WTC11 (cell line): ENCODE data around the gene FBXL7. TPM values are rescaled to one million over a fixed set of nuclear protein-coding genes. Genes with fewer than 3 reads are reported as not detected.
A peak's percentile ranks its signal among the peaks of the same experiment; 100 is the strongest.

Experiments used
- ATAC-seq: fragments of 200-7000 bp; cut with Tn5 transposase; 2 replicates; pipeline ENCODE4 v1.10.0; 2021; ENCODE audit warnings: mild to moderate bottlenecking, moderate library complexity
- CTCF ChIA-PET: fragments of 300-600 bp; sonication (Branson Sonifier 250); formaldehyde crosslinking; loops from one replicate; lab custom pipeline; 2021; ENCODE audit warnings: antibody characterized with exemption; lab: Charles Lee
- POLR2A ChIA-PET: fragments of 350-600 bp; sonication (Branson Sonifier 250); formaldehyde crosslinking; loops from one replicate; lab custom pipeline; 2021; ENCODE audit warnings: antibody characterized with exemption; lab: Charles Lee
- DNase-seq: peaks from one replicate; pipeline ENCODE4 v3.0.0; 2021; ENCODE audit warnings: low spot score
- H3K27ac Mint-ChIP-seq: 2 replicates; pipeline ENCODE4 v1.8.0; 2021; ENCODE audit warnings: mixed read lengths
- H3K27me3 Mint-ChIP-seq: 2 replicates; pipeline ENCODE4 v1.8.0; 2021; ENCODE audit warnings: low read depth, mild to moderate bottlenecking, moderate library complexity, mixed read lengths
- H3K36me3 Mint-ChIP-seq: 2 replicates; pipeline ENCODE4 v1.8.0; 2021; ENCODE audit warnings: mixed read lengths
- H3K4me1 Mint-ChIP-seq: 2 replicates; pipeline ENCODE4 v1.8.0; 2022; ENCODE audit warnings: mixed read lengths
- H3K4me3 Mint-ChIP-seq: 2 replicates; pipeline ENCODE4 v1.8.0; 2021; ENCODE audit warnings: mild to moderate bottlenecking, moderate library complexity, mixed read lengths
- H3K9me3 Mint-ChIP-seq: 2 replicates; pipeline ENCODE4 v1.8.0; 2021; ENCODE audit warnings: mixed read lengths
- ATF1 ChIP-seq: sonication (generic); formaldehyde crosslinking; IDR thresholded peaks from 2 replicates; pipeline ENCODE4 v1.8.1; 2023; ENCODE audit warnings: mild to moderate bottlenecking, moderate library complexity, missing genetic modification reagents
- CBFB ChIP-seq: sonication (generic); formaldehyde crosslinking; IDR thresholded peaks from 2 replicates; pipeline ENCODE4 v1.8.1; 2022; ENCODE audit warnings: mild to moderate bottlenecking, low read depth, missing genetic modification reagents
- ELF4 ChIP-seq: sonication (generic); formaldehyde crosslinking; IDR thresholded peaks from 2 replicates; pipeline ENCODE4 v1.8.1; 2022; ENCODE audit warnings: low read depth, mild to moderate bottlenecking, moderate library complexity, missing genetic modification reagents
- EMX1 ChIP-seq: fragments of 250-450 bp; sonication (Bioruptor Pico); IDR thresholded peaks from 2 replicates; pipeline ENCODE4 v1.8.0; 2021; ENCODE audit warnings: mild to moderate bottlenecking
- GTF2I ChIP-seq: fragments of 250-450 bp; sonication (Bioruptor Pico); conservative IDR thresholded peaks from 2 replicates; pipeline ENCODE4 v1.4.0; 2021; ENCODE audit warnings: mild to moderate bottlenecking
- JUN ChIP-seq: sonication (generic); formaldehyde crosslinking; IDR thresholded peaks from 2 replicates; pipeline ENCODE4 v1.8.0; 2023; ENCODE audit warnings: mild to moderate bottlenecking, missing genetic modification reagents
- MYBL2 ChIP-seq: sonication (generic); formaldehyde crosslinking; IDR thresholded peaks from 2 replicates; pipeline ENCODE4 v1.8.1; 2023; ENCODE audit warnings: mild to moderate bottlenecking, moderate library complexity, missing genetic modification reagents
- NFYB ChIP-seq: sonication (generic); formaldehyde crosslinking; conservative IDR thresholded peaks from 2 replicates; pipeline ENCODE4 v1.8.0; 2022; ENCODE audit warnings: low read depth, missing genetic modification reagents
- RORB ChIP-seq: fragments of 250-450 bp; sonication (Bioruptor Pico); IDR thresholded peaks from 2 replicates; pipeline ENCODE4 v1.9.0; 2021; ENCODE audit warnings: mild to moderate bottlenecking
- SOX15 ChIP-seq: fragments of 250-450 bp; sonication (Bioruptor Pico); IDR thresholded peaks from 2 replicates; pipeline ENCODE4 v1.9.0; 2021; ENCODE audit warnings: mild to moderate bottlenecking
- SP1 ChIP-seq: sonication (generic); formaldehyde crosslinking; conservative IDR thresholded peaks from 2 replicates; pipeline ENCODE4 v1.8.1; 2022; ENCODE audit warnings: missing genetic modification reagents
- TCF7 ChIP-seq: sonication (generic); formaldehyde crosslinking; IDR thresholded peaks from 2 replicates; pipeline ENCODE4 v1.8.0; 2022; ENCODE audit warnings: mild to moderate bottlenecking, low read depth, missing genetic modification reagents, moderate library complexity
- TEAD1 ChIP-seq: sonication (generic); formaldehyde crosslinking; IDR thresholded peaks from 2 replicates; pipeline ENCODE4 v1.8.0; 2022; ENCODE audit warnings: mild to moderate bottlenecking, missing genetic modification reagents
- ZNF416 ChIP-seq: fragments of 250-450 bp; sonication (Bioruptor Pico); IDR thresholded peaks from 2 replicates; pipeline ENCODE4 v1.9.0; 2021; ENCODE audit warnings: mild to moderate bottlenecking, inconsistent platforms
- total RNA-seq: library from RNA; stranded (reverse); gene quantifications from 3 replicates; pipeline ENCODE4 v1.2.3, GENCODE V29; 2021
- TF ChIP-seq, protein P1 (sequence below): sonication (generic); formaldehyde crosslinking; IDR thresholded peaks from 2 replicates; pipeline ENCODE4 v1.8.0; 2022; ENCODE audit warnings: mild to moderate bottlenecking, missing genetic modification reagents
- TF ChIP-seq, protein P2 (sequence below): fragments of 250-450 bp; sonication (Bioruptor Pico); IDR thresholded peaks from 2 replicates; pipeline ENCODE4 v1.8.0; 2021; ENCODE audit warnings: mild to moderate bottlenecking
- TF ChIP-seq, protein P3 (sequence below): sonication (generic); formaldehyde crosslinking; IDR thresholded peaks from 2 replicates; pipeline ENCODE4 v1.8.1; 2022; ENCODE audit warnings: mild to moderate bottlenecking, missing genetic modification reagents, moderate library complexity, borderline replicate concordance
- TF ChIP-seq, protein P4 (sequence below): sonication (generic); formaldehyde crosslinking; IDR thresholded peaks from 2 replicates; pipeline ENCODE4 v1.8.1; 2023; ENCODE audit warnings: mild to moderate bottlenecking, missing genetic modification reagents
- TF ChIP-seq, protein P5 (sequence below): fragments of 250-450 bp; sonication (Bioruptor Pico); IDR thresholded peaks from 2 replicates; pipeline ENCODE4 v1.9.0; 2021; ENCODE audit warnings: mild to moderate bottlenecking
- TF ChIP-seq, protein P6 (sequence below): sonication (generic); formaldehyde crosslinking; IDR thresholded peaks from 2 replicates; pipeline ENCODE4 v1.8.1; 2023; ENCODE audit warnings: mild to moderate bottlenecking, missing genetic modification reagents
- TF ChIP-seq, protein P7 (sequence below): sonication (generic); formaldehyde crosslinking; IDR thresholded peaks from 2 replicates; pipeline ENCODE4 v1.8.1; 2022; ENCODE audit warnings: low read depth, mild to moderate bottlenecking, moderate library complexity, missing genetic modification reagents, borderline replicate concordance

Gene FBXL7
- total RNA-seq, 1 experiment from 2014 or later, result 13.8 TPM

DNA sequence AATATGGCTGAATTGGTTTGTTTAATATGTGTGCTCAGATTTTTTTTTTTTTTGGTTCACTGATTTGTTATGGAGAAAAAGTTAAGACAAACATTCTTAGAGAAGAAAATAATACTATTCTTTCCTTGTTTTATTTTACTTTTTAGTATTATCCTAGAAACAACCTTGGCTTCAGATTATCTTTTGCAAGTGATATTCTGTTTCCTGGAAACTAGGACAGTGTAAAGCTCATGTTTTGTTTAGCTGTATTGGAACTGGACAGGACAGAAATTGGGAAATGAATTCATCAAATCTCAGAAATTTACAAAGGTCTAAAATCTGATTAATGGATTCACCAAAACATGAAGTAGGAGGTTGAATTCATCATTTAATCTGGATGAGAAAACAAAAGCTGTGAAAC is 130.5 kb downstream of the FBXL7 start (continued):
- TF ChIP-seq, protein P1, sequence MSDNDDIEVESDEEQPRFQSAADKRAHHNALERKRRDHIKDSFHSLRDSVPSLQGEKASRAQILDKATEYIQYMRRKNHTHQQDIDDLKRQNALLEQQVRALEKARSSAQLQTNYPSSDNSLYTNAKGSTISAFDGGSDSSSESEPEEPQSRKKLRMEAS (CRISPR knock-in tag), result no peak
- no peak for TF ChIP-seq TEAD1 (CRISPR knock-in tag)

DNA sequence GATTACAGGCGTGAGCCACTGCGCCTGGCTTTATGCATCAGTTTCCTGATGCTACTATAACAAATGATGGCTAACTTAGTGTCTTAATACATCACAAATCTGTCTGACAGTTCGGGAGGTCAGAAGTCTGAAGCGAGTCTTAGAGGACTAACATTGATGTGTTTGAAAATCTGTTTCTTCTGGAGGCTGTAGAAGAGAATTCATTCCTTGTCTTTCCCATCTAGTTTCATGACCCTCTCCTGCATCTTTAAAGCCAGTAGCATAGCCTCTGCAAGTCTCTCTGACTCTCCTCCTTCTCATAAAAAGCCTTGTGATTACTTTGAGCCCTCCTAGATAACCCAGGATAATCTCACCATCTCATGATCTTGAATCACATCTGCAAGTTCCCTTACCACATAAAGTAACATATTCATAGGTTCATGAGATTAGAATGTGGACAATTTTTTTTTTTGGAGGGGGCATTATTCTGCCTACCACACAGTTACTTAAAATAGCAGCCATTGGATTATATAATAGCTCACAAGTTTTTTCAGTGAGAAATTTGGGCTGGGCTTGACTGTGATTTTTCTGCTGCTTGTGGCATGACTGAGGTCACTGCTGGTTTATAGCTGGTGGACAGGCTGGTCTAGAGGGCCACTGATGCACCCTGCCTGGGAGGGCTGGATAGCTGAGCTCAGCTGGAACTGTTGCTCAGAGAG is 134.8 kb downstream of the FBXL7 start:
- Mint-ChIP-seq H3K36me3 (0 out of 2 replicates have a peak, but pooled peaks cover 4% of the 10 kb centered on the region), H3K4me3 (no peak overlapping the region), H3K9me3 (peaks cover 4% of the 10 kb centered on the region), H3K27ac (peak overlapping the region; percentile 84; the same call in 1 of the 2 replicates), H3K27me3 (no peaks in the 10 kb centered on the region), H3K4me1 (peaks cover 6% of the 10 kb centered on the region)
- no peak for DNase-seq
- ChIA-PET CTCF (no interaction called here), POLR2A (interaction anchor here (0.5 to 0.7 kb wide), 2 partner anchors 14 to 185 kb away, joined by 3 to 4 read pairs; no protein-coding TSS in a partner anchor)
- no peak for ATAC-seq
- TF ChIP-seq RORB (CRISPR knock-in tag) (no peak), SOX15 (no peak), ATF1 (CRISPR knock-in tag) (no peak)

DNA sequence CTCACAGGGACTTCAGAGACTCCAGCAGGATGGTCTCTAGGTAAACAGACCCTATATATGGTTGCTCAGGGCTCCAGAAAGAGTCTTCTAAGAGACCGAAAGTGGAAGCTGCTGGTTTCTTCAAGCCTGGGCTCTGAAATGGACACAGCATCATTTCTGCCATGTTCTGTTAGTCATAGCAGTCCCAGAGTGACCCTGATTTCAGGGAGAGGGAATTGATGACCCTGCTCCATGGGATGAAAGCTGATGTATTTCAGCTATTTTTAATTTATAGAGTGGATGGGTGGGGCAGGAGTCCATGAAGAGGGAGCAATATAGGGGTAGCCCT is 135.3 kb downstream of the FBXL7 start:
- H3K4me1 Mint-ChIP-seq, result peaks cover 6% of the 10 kb centered on the region
- H3K27ac Mint-ChIP-seq, result no peak overlapping the region
- ChIA-PET POLR2A (interaction anchor here (0.5 kb wide), 1 partner anchor 15 kb away, joined by 3 read pairs; no protein-coding TSS in a partner anchor), CTCF (no interaction called here)
- no peak for DNase-seq
- ATAC-seq, result no peak
- no peak overlapping the region for H3K4me3 Mint-ChIP-seq
- peaks cover 4% of the 10 kb centered on the region for H3K9me3 Mint-ChIP-seq
- H3K27me3 Mint-ChIP-seq, result no peaks in the 10 kb centered on the region
- H3K36me3 Mint-ChIP-seq, result 0 out of 2 replicates have a peak, but pooled peaks cover 4% of the 10 kb centered on the region
- TF ChIP-seq, protein P2, sequence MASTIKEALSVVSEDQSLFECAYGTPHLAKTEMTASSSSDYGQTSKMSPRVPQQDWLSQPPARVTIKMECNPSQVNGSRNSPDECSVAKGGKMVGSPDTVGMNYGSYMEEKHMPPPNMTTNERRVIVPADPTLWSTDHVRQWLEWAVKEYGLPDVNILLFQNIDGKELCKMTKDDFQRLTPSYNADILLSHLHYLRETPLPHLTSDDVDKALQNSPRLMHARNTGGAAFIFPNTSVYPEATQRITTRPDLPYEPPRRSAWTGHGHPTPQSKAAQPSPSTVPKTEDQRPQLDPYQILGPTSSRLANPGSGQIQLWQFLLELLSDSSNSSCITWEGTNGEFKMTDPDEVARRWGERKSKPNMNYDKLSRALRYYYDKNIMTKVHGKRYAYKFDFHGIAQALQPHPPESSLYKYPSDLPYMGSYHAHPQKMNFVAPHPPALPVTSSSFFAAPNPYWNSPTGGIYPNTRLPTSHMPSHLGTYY (CRISPR knock-in tag), result no peak
- TF ChIP-seq, protein P3, sequence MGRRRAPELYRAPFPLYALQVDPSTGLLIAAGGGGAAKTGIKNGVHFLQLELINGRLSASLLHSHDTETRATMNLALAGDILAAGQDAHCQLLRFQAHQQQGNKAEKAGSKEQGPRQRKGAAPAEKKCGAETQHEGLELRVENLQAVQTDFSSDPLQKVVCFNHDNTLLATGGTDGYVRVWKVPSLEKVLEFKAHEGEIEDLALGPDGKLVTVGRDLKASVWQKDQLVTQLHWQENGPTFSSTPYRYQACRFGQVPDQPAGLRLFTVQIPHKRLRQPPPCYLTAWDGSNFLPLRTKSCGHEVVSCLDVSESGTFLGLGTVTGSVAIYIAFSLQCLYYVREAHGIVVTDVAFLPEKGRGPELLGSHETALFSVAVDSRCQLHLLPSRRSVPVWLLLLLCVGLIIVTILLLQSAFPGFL (CRISPR knock-in tag), result no peak
- no peak for TF ChIP-seq JUN (CRISPR knock-in tag)
- TF ChIP-seq NFYB (CRISPR knock-in tag), result no peak
- TF ChIP-seq, protein P4, sequence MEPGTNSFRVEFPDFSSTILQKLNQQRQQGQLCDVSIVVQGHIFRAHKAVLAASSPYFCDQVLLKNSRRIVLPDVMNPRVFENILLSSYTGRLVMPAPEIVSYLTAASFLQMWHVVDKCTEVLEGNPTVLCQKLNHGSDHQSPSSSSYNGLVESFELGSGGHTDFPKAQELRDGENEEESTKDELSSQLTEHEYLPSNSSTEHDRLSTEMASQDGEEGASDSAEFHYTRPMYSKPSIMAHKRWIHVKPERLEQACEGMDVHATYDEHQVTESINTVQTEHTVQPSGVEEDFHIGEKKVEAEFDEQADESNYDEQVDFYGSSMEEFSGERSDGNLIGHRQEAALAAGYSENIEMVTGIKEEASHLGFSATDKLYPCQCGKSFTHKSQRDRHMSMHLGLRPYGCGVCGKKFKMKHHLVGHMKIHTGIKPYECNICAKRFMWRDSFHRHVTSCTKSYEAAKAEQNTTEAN (CRISPR knock-in tag), result no peak
- no peak for TF ChIP-seq MYBL2 (CRISPR knock-in tag)
- TF ChIP-seq SP1 (CRISPR knock-in tag), result no peak
- TF ChIP-seq, protein P5, sequence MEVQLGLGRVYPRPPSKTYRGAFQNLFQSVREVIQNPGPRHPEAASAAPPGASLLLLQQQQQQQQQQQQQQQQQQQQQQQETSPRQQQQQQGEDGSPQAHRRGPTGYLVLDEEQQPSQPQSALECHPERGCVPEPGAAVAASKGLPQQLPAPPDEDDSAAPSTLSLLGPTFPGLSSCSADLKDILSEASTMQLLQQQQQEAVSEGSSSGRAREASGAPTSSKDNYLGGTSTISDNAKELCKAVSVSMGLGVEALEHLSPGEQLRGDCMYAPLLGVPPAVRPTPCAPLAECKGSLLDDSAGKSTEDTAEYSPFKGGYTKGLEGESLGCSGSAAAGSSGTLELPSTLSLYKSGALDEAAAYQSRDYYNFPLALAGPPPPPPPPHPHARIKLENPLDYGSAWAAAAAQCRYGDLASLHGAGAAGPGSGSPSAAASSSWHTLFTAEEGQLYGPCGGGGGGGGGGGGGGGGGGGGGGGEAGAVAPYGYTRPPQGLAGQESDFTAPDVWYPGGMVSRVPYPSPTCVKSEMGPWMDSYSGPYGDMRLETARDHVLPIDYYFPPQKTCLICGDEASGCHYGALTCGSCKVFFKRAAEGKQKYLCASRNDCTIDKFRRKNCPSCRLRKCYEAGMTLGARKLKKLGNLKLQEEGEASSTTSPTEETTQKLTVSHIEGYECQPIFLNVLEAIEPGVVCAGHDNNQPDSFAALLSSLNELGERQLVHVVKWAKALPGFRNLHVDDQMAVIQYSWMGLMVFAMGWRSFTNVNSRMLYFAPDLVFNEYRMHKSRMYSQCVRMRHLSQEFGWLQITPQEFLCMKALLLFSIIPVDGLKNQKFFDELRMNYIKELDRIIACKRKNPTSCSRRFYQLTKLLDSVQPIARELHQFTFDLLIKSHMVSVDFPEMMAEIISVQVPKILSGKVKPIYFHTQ, result no peak
- TF ChIP-seq, protein P6, sequence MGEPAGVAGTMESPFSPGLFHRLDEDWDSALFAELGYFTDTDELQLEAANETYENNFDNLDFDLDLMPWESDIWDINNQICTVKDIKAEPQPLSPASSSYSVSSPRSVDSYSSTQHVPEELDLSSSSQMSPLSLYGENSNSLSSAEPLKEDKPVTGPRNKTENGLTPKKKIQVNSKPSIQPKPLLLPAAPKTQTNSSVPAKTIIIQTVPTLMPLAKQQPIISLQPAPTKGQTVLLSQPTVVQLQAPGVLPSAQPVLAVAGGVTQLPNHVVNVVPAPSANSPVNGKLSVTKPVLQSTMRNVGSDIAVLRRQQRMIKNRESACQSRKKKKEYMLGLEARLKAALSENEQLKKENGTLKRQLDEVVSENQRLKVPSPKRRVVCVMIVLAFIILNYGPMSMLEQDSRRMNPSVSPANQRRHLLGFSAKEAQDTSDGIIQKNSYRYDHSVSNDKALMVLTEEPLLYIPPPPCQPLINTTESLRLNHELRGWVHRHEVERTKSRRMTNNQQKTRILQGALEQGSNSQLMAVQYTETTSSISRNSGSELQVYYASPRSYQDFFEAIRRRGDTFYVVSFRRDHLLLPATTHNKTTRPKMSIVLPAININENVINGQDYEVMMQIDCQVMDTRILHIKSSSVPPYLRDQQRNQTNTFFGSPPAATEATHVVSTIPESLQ, result no peak
- no peak for TF ChIP-seq ELF4
- TF ChIP-seq, protein P1 (CRISPR knock-in tag), result no peak
- no peak for TF ChIP-seq CBFB (CRISPR knock-in tag)
- TF ChIP-seq EMX1 (CRISPR knock-in tag), result no peak
- no peak for TF ChIP-seq ZNF416 (CRISPR knock-in tag)
- TF ChIP-seq GTF2I (CRISPR knock-in tag), result no peak
- no peak for TF ChIP-seq TCF7
- TF ChIP-seq, protein P7, sequence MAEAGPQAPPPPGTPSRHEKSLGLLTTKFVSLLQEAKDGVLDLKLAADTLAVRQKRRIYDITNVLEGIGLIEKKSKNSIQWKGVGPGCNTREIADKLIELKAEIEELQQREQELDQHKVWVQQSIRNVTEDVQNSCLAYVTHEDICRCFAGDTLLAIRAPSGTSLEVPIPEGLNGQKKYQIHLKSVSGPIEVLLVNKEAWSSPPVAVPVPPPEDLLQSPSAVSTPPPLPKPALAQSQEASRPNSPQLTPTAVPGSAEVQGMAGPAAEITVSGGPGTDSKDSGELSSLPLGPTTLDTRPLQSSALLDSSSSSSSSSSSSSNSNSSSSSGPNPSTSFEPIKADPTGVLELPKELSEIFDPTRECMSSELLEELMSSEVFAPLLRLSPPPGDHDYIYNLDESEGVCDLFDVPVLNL (CRISPR knock-in tag), result no peak
